IMR-90 (cell line): Measurements from ENCODE around the gene PSPC1. TPM values are rescaled to one million over a fixed set of nuclear protein-coding genes. Genes with fewer than 3 reads are reported as not detected.

ENCODE experiments used
- ATAC-seq: fragments of 200-7000 bp; cut with Tn5 transposase; 2 replicates; pipeline ENCODE4 v1.9.1; 2020; ENCODE audit warnings: low read depth, mild to moderate bottlenecking, moderate library complexity
- BruUV-seq: library from RNA; stranded (reverse); fragments of 400-500 nt; replicated peaks from 2 replicates; lab custom pipeline; 2021; lab: Mats Ljungman, UMichigan
- CTCF ChIA-PET: fragments of 300-600 bp; formaldehyde crosslinking; extraction: SDS; loops from one replicate; lab custom pipeline; 2021; ENCODE audit warnings: antibody characterized with exemption; lab: Yijun Ruan, JAX
- POLR2A ChIA-PET: fragments of 300-600 bp; sonication (Branson Sonifier 250); formaldehyde crosslinking; loops from one replicate; lab custom pipeline; 2022; ENCODE audit warnings: antibody characterized with exemption; ENCODE audit not compliant: unreplicated experiment; lab: Charles Lee
- DNase-seq: peaks from one replicate; pipeline ENCODE4 v3.0.0; 2013
- H2AFZ ChIP-seq: replicated peaks from 2 replicates; pipeline ENCODE3; 2013; ENCODE audit warnings: low read length, mild to moderate bottlenecking; ENCODE audit not compliant: poor library complexity
- H2AK5ac ChIP-seq: 2 replicates; pipeline ENCODE4 v1.6.1; 2013; ENCODE audit warnings: low read depth, low read length, inconsistent platforms
- H2AK9ac ChIP-seq: replicated peaks from 2 replicates; pipeline ENCODE3; 2013; ENCODE audit warnings: mild to moderate bottlenecking, low read depth, low read length, moderate library complexity; ENCODE audit not compliant: poor library complexity
- H2BK120ac ChIP-seq: 2 replicates; pipeline ENCODE4 v1.6.1; 2013; ENCODE audit warnings: low read depth, low read length, inconsistent platforms
- H2BK15ac ChIP-seq: 3 replicates; pipeline ENCODE4 v1.6.1; 2013; ENCODE audit warnings: low read depth, low read length, inconsistent platforms
- H2BK20ac ChIP-seq: 2 replicates; pipeline ENCODE4 v1.6.1; 2013; ENCODE audit warnings: low read depth, mild to moderate bottlenecking, inconsistent platforms, low read length, moderate library complexity
- H2BK5ac ChIP-seq: 2 replicates; pipeline ENCODE4 v1.6.1; 2013; ENCODE audit warnings: mild to moderate bottlenecking, low read depth, low read length, inconsistent platforms; ENCODE audit not compliant: poor library complexity, severe bottlenecking
- H3K14ac ChIP-seq: replicated peaks from 2 replicates; pipeline ENCODE4 v1.6.1; 2013; ENCODE audit warnings: low read depth, low read length, inconsistent platforms
- H3K18ac ChIP-seq: 2 replicates; pipeline ENCODE4 v1.6.1; 2013; ENCODE audit warnings: low read depth, low read length, control low read depth
- H3K23ac ChIP-seq: 2 replicates; pipeline ENCODE4 v1.6.1; 2013; ENCODE audit warnings: low read depth, low read length, inconsistent platforms
- H3K27ac ChIP-seq: 2 replicates; pipeline ENCODE4 v1.5.1; 2013; ENCODE audit warnings: mild to moderate bottlenecking, control low read depth, low read length; ENCODE audit not compliant: insufficient read depth
- H3K27me3 ChIP-seq: 2 replicates; pipeline ENCODE4 v1.6.1; 2013; ENCODE audit warnings: low read length; ENCODE audit not compliant: control insufficient read depth, insufficient read depth
- H3K36me3 ChIP-seq: 2 replicates; pipeline ENCODE4 v1.6.1; 2013; ENCODE audit warnings: low read length, mixed read lengths; ENCODE audit not compliant: control insufficient read depth, insufficient read depth
- H3K4ac ChIP-seq: 2 replicates; pipeline ENCODE4 v1.6.1; 2013; ENCODE audit warnings: low read depth, low read length, inconsistent platforms
- H3K4me1 ChIP-seq: 2 replicates; pipeline ENCODE4 v1.6.1; 2013; ENCODE audit warnings: low read length, mixed read lengths; ENCODE audit not compliant: control insufficient read depth, insufficient read depth
- H3K4me2 ChIP-seq: 2 replicates; pipeline ENCODE4 v1.6.1; 2013; ENCODE audit warnings: low read depth, mild to moderate bottlenecking, control low read depth, low read length, moderate library complexity
- H3K4me3 ChIP-seq: 2 replicates; pipeline ENCODE4 v1.5.1; 2013; ENCODE audit warnings: low read depth, mild to moderate bottlenecking, control low read depth, low read length, moderate library complexity; ENCODE audit not compliant: insufficient read depth
- H3K56ac ChIP-seq: 2 replicates; pipeline ENCODE4 v1.6.1; 2013; ENCODE audit warnings: low read length, inconsistent platforms; ENCODE audit not compliant: insufficient read depth; ENCODE audit errors: extremely low read depth
- H3K79me1 ChIP-seq, 2 experiments: 2 replicates each; pipeline ENCODE4 v1.6.1; 2013; ENCODE audit warnings: low read length in 2 of 2, inconsistent platforms in 1 of 2, low read depth in 1 of 2
- H3K9ac ChIP-seq: 2 replicates; pipeline ENCODE4 v1.6.1; 2013; ENCODE audit warnings: low read depth, low read length, control low read depth
- H3K9me1 ChIP-seq: 2 replicates; pipeline ENCODE4 v1.6.1; 2013; ENCODE audit warnings: low read length, inconsistent platforms; ENCODE audit not compliant: insufficient read depth
- H3K9me3 ChIP-seq: 2 replicates; pipeline ENCODE4 v1.6.1; 2013; ENCODE audit warnings: low read length; ENCODE audit not compliant: control insufficient read depth, insufficient read depth
- H4K20me1 ChIP-seq: 2 replicates; pipeline ENCODE4 v1.6.1; 2013; ENCODE audit warnings: low read length, inconsistent platforms; ENCODE audit not compliant: insufficient read depth
- H4K5ac ChIP-seq: 2 replicates; pipeline ENCODE4 v1.6.1; 2013; ENCODE audit warnings: mild to moderate bottlenecking, low read depth, low read length, control low read depth
- H4K8ac ChIP-seq, 2 experiments: 2 replicates each; pipeline ENCODE4 v1.6.1; 2013; ENCODE audit warnings: low read depth in 2 of 2, low read length in 2 of 2, control low read depth in 1 of 2, inconsistent platforms in 1 of 2
- H4K91ac ChIP-seq: 2 replicates; pipeline ENCODE4 v1.6.1; 2013; ENCODE audit warnings: low read depth, low read length, inconsistent platforms; ENCODE audit not compliant: insufficient read depth
- RFX5 ChIP-seq: IDR thresholded peaks from 2 replicates; pipeline ENCODE4 v1.8.0; 2012; ENCODE audit warnings: low read depth, mild to moderate bottlenecking, low read length, moderate library complexity
- WGBS, 2 experiments: methylation state at CpG; one replicate each; pipeline versions ENCODE4 v1.1.5 to v1.1.7; 2013; ENCODE audit warnings: missing lambda C conversion rate in 2 of 2; ENCODE audit not compliant: insufficient read length in 1 of 2; ENCODE audit errors: extremely low coverage in 2 of 2; 5-methylcytosine and 5-hydroxymethylcytosine counted together
- dilution Hi-C: fragments of 300-500 bp; cut with HindIII; formaldehyde crosslinking; loops from one replicate; pipeline ENCODE4 v1.14.3; 2018; ENCODE audit warnings: low sequenced_read_pairs; ENCODE audit not compliant: unreplicated experiment
- in situ Hi-C: fragments of 300-500 bp; cut with MboI; formaldehyde crosslinking; loops from 3 replicates; pipeline ENCODE4 v1.14.3; 2019; ENCODE audit warnings: low sequenced_read_pairs, inconsistent platforms, mixed read lengths
- intact Hi-C: fragments of 100-400 bp; cut with micrococcal nuclease; formaldehyde crosslinking; loops from 2 replicates; pipeline ENCODE4 v1.10.0; 2022
- polyA plus RNA-seq, 3 experiments: library from polyadenylated mRNA; depleted of rRNA; stranded (reverse); fragments of >200 nt; gene quantifications; 2 replicates each; pipeline ENCODE4 v1.2.3, GENCODE V29; 2012; ENCODE audit warnings: low replicate concordance in 1 of 3
- total RNA-seq: library from RNA; depleted of rRNA; stranded (reverse); fragments of >200 nt; gene quantifications from 2 replicates; pipeline ENCODE4 v1.2.3, GENCODE V29; 2012

PSPC1 gene
- total and polyA plus RNA-seq, 2 of the 4 experiments (the other 2 are of a cell fraction) = 38.3 to 39.8 TPM

DNA sequence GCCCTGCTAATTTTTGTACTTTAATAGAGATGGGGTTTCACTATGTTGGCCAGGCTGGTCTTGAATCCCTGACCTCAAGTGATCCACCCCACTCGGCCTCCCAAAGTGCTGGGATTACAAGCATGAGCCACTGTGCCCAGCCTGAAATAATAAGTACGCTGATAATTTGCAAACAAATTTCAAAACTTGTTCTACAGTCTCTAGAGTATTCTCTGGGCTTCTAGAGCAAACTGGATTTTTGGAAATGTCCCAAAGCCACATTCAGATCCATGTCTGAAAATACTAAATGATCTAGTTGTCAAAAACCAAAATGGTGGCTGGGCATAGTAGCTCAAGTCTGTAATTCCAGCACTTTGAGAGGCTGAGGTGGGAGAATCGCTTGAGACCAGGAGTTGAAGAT, 39.9 kb upstream of the PSPC1 start:
- H3K9ac ChIP-seq = no peak overlapping the region
- no peaks in the 10 kb centered on the region for H3K9me3 ChIP-seq
- DNase-seq = no peak
- no peak overlapping the region for H3K4me2 ChIP-seq
- no peak overlapping the region for H3K4ac ChIP-seq
- H4K8ac ChIP-seq = no peak overlapping the region
- H3K27ac ChIP-seq = no peak overlapping the region
- no peak overlapping the region for H2BK120ac ChIP-seq
- H3K23ac ChIP-seq = no peak overlapping the region
- in situ Hi-C loops = no loop called here
- no peak overlapping the region for H2BK20ac ChIP-seq
- no peak for ATAC-seq
- no peak overlapping the region for H3K14ac ChIP-seq
- dilution Hi-C loops = no loop called here
- no peak overlapping the region for H2AK9ac ChIP-seq
- H4K20me1 ChIP-seq = no peaks in the 10 kb centered on the region
- H4K91ac ChIP-seq = no peak overlapping the region
- TF ChIP-seq RFX5 = no peak
- H3K18ac ChIP-seq = no peak overlapping the region
- H3K79me1 ChIP-seq = peaks cover 2 to 6% of the 10 kb centered on the region in 2 experiments
- 100% methylated on average over 1 of the region's 3 CpGs; no CpG with 5 or more reads in 1 of the 2 experiments for WGBS, 2 experiments
- intact Hi-C loops = no loop called here
- no TSS peak for BruUV-seq
- no peaks in the 10 kb centered on the region for H3K4me1 ChIP-seq
- H3K4me3 ChIP-seq = no peak overlapping the region
- peaks cover 18% of the 10 kb centered on the region for H3K36me3 ChIP-seq
- H2AFZ ChIP-seq = no peak overlapping the region
- CTCF ChIA-PET = no interaction called here
- H2BK15ac ChIP-seq = no peak overlapping the region
- no peak overlapping the region for H2BK5ac ChIP-seq
- H4K5ac ChIP-seq = no peak overlapping the region
- no peak overlapping the region for H3K56ac ChIP-seq
- H3K9me1 ChIP-seq = peaks cover 1% of the 10 kb centered on the region; the same call in 1 of the 2 replicates
- POLR2A ChIA-PET = no interaction called here
- no peak overlapping the region for H2AK5ac ChIP-seq
- H3K27me3 ChIP-seq = no peaks in the 10 kb centered on the region
